T1000 (cell line): ENCODE measurements around the gene NUDT21.
"Not testable (repeated sequence)": the region's sequence is repeated elsewhere in the genome, so short reads cannot be mapped to it uniquely, and the experiment has no call there.

ENCODE experiments used
- DNase-seq: peaks from one replicate; lab custom pipeline; 2025; ENCODE audit warnings: mixed read lengths; lab: John Stamatoyannopoulos, UW

NUDT21 gene

DNA sequence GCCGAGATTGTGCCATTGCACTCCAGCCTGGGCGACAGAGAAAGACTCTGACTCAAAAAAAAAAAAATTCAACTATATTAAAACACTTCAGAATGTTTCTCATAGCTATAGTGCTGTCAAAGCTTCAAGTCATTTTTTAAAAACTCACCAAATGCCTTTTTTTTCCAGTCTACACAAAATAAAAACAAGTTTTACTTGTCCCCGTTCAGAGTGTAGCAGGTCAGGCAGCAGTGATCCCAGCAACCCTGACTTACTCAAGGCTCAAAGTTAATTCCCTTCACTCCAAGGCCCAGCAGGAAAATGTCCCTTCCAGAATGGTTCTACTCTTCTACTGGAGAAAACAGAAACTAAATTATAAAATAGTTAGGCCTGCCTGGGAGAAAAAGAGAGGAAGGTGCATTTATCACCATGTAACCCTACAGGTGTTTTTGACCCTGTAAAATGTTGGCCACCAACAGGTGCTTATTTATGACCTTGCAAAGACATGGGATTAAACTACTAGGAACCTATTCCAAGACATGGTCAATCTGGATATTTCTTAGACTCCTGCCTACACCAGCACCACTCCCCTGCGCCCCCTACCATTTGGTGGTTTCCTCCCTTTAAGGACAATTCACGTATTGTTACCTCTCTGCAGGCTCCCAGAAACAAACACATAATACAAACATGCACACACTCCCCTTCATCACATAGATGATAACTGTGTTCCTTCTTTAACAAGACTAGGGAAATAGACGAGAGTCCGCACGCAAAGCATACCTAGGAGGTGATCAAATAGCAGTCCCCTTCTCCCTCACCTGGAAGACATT lies 31.2 kb downstream of the NUDT21 start:
- no peak for DNase-seq

DNA sequence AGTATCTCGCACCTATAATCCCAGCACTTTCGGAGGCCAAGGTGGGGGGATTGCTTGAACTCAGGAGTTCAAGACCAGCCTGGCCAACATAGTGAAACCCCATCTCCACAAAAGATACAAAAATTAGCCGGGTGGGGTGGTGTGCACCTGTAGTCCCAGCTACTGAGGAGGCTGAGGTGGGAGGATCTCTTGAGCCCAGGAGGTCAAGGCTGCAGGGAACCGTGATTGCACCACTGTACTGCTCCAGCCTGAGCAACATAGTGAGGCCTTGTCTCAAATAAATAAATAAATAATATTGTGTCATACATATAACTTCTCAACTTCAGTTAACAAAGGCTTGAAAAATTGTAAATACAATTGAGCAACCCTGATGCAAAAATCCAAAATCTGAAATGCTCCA lies 34.0 kb downstream of the NUDT21 start:
- DNase-seq = no peak

DNA sequence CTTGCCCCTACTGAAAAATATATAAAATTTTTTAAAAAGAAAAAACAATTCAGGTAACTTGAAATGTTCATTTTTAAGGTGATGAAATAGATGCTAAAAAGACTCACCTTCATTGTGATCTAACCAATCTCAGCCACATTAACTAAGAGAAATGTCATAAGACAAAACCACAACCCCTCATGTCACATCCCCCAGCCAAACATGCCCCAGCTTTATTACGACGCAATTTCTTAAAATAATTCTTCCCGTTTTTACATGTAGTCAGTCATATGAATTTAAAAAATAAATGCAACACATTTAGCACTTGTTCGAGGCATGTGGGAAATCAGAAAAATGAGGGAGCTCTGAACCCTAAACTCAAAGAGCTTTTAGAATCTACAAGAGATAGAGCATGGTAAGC lies 35.3 kb downstream of the NUDT21 start:
- no peak for DNase-seq

DNA sequence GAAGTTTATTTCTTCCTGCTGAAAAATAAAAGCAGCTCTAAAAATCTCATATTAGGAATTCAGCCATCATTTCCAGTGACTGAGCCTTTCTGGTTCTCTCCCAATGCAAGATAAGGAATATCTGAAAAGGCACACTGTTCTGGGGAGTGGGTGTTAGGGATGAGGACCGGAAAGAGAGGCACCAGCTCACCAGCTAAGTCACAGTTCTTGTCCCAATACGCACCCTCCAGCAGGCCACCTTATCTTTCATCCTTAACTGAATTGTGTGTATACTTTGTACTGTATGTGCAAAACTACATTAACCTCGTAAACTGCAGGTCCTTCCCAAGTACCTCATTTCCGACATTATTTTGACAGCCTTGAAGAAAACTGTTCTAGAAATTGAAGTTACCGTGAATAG lies 36.8 kb downstream of the NUDT21 start:
- no peak for DNase-seq

DNA sequence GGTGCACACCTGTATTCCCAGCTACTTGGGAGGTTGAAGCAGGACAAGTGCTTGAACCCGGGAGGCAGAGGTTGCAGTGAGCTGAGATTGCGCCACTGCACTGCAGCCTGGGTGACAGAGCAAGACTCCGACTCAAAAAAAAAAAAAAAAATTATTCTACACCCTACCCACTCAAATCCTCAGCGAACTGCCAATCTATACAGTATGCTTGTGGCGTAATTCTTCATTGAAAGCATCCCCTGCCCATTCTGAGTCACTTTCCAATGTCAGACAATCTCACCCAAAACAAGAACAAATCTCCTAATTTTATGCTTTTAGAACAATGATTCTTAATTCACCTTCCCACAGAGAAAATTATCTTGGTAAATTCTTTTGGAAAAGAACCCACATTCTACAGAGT lies 37.8 kb downstream of the NUDT21 start:
- DNase-seq = no peak

DNA sequence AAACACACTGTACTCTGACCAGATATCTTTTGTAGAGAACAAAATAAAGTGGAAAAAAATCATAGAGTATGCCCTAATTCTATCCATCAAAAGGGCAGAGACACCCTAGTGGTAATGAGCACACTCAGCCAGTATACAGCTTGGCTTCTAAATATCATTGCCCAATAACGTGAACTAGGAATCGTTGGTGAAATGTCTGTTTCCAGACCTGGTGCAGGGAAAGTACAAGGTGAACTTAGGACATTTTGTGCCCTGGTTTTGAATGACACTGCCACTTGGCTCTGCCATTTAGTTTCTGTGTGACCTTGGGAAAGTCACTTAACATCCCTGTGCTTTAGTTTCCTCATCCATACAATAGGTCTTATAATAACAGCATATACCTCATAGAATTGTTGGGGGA lies 39.5 kb downstream of the NUDT21 start:
- no peak for DNase-seq

DNA sequence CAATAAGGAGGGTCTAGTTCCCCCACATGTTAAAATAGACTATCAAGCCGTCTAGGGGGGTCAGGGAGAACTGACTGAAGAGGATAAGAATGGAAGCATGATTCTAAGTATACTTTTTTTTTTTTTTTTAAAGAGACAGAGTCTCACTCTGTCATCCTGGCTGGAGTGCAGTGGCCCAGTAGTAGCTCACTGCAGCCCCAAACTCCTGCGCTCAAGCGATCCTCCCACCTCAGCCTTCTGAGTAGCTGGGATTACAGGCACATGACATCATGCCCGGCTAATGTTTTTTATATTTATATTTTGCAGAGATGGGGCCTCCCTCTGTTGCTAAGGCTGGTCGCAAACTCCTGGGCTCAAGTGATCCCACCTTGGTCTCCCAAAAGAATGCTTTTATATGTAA lies 40.0 kb downstream of the NUDT21 start:
- no peak for DNase-seq

DNA sequence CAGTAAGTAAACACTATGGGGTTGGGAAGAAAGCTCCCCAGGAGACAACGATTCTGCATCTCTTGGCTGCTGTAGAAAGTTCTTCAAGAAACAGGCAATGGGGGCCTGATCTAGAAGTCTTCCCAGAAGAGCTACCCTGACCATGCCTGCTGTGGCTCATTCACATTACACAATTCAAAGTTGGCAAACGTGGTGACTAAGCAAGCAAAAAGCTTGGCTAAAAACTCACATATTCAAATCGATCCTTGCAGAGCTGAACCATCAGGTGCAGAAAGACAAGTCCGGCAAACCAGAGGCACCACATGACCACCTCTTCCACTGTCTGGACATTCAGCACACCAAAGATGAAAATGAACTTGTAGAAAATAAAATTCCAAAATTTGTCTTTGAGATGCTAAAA lies 41.9 kb downstream of the NUDT21 start:
- DNase-seq = no peak

DNA sequence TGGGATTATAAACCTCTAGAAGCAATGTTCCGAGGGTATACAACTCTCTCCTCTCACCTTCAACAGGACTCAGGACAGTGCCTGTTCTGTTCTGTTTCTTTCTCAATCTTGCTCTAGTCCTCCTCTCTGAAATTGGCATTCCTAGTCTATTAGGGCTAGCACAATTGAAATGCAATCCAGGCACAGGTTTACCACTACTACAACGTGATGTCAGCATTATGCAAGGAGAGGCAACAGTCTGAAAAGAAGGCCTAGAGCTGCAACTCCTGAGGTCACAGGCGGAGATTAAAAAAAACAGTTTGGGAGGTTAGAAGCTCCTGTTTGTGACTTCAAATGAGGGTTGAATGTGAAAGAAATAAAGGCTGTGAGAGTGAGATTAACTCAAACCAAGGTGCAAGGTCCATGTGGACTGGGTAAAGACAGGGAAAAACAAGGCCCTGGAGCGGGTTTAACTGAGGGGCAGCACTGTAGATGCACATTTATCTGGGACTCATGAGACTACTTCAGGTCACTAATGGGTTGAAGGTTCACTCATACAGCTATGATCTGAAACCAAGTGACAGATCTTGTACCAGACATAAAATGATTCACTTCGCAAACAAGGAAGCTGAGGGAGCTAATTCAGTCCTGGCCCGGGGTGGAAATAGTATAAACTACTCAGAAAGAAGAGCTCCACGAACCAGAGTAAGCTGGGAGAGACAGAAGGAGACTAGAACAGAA lies 42.6 kb downstream of the NUDT21 start:
- DNase-seq = no peak

DNA sequence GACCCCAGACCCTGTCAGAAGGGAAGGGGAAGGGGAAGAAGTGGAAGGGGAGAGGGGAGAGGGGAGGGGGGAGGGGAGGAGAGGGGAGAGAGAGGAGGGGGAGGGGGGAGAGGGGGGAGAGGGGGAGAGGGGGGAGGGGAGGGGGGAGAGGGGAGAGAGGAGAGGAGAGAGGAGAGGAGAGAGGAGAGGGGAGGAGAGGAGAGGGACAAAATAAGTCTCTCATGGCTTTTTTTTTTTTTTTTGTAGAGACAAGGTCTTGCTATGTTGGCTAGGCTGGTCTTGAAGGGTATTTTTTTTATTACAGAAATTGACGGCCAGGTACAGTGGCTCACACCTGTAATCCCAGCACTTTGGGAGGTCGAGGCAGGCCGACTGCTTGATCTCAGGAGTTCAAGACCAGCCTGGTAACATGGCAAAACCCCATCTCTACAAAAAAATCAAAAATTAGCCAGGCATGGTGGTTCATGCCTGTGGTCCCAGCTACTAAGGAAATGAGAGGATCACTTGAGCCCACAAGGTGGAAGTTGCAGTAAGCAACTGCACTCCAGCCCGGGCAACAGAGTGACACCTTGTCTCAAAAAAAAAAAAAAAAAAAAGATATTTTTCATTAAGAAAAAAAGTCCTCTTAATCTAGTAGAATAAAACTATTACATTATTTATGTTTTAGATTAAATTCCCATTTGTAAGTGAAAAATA lies 45.0 kb downstream of the NUDT21 start:
- no peak for DNase-seq

DNA sequence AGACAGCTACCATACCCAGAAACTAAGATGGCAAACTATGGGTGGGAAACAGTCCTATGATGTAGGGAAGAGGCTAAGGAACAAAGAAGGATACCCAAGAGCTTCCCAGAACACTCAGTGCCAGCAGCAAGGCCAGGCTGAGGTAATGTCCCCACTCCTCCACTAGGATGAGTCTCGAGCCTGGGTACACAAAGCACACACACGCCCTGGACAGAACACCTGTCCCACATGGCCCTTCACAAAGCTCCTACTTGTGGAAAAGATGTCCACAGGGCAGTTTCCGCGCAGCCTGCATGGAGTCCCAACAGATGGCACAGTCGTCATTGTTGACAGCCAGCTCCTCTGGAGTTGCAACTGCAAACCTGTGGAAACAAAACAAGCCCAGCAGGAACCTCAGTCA lies 49.6 kb downstream of the NUDT21 start:
- DNase-seq = no peak

DNA sequence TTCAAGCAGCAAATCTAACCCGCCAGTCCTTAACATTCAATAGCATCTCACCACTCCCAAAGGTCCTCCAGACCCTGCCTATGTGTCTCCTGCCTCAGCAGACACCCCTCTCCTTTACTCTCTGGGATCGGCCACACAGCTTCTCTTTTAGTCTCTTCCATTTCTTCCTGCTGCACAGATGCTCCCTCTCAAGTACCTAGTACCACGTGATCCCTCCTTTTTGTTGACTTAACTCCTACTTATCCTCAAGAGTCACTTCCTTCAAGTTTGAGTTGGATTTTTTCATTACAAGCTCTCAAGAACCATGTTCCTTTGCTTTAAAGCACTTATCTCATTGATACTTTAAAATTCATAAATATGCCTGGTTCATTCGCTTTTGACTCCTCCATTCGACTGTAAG lies 50.7 kb downstream of the NUDT21 start:
- DNase-seq = no peak

DNA sequence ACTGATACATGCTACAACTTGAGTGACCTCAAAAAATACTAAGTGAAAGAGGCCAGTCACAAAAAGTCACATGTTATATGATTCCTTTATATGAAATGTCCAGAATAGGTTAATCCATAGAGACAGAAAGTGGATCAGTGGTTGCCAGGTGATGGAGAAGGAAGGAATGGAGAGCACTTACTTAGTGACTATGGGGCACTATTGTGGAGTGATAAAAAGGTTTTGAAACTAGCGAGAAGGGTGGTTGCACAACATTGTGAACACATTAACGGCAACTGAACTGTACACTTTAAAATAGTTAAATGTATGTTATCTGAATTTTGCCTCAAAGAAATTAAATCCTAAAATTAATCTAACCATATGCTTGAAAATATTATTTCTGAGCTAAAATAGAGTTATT lies 51.6 kb downstream of the NUDT21 start:
- DNase-seq = no peak

DNA sequence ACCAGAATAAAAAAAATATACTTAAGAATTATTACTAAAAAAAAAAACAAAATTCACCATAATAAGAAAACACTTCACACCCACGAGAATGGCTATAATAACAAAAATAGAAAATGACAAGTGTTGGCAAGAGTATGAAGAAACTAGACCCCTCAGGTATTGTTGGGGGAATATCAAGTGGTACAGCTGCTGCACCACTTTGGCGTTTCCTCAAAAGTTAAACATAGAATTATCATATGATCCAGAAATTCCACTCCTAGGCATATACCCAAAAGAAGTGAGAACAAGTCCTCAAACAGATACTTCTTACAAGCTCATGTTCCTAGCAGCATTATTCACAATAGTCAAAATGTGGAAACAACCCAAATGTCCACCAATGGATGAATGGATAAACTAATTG lies 52.1 kb downstream of the NUDT21 start:
- DNase-seq = no peak

DNA sequence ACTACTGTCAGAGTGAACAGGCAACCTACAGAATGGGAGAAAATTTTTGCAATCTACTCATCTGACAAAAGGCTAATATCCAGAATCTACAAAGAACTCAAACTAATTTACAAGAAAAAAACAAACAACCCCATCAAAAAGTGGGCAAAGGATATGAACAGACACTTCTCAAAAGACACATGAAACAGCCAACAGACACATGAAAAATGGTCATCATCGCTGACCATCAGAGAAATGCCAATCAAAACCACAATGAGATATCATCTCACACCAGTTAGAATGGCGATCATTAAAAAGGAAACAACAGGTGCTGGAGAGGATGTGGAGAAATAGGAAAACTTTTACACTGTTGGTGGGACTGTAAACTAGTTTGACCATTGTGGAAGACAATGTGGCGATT lies 54.4 kb downstream of the NUDT21 start:
- not testable (repeated sequence) for DNase-seq

DNA sequence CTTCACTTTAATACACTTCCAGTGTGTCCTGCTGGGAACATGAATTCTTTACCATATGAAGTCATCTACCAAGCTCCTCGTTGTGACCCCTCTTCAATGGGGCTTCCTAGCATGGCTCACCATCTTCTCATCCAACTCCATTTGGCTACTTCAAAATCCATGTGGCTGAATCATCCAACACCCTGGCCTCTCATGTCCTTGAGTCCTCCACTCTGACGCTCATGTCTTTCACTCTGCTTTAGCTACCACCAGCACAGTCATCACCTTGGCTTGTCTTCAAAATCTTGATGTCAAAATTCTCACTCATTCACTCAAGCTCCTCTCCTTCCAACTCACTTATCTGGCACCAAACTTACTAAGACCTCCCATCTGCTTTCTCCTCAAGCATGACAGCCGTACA lies 61.6 kb downstream of the NUDT21 start:
- DNase-seq = peak; percentile 32

DNA sequence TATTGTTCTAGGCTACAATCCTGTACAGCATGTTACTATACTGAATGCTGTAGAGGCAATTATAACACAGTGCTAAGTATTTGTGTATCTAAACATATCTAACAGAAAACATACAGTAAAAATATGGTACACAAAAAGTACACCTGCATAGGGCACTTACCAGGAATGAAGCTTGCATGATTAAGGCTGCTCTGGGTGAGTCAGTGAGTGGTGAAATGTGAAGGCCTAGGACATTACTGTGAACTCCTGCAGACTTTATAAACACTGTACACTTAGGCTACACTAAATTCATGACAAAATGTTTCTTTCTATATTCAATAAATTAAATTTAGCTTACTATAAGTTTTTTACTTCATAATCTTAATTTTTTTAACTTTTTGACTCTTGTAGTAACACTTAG lies 62.9 kb downstream of the NUDT21 start:
- no peak for DNase-seq

DNA sequence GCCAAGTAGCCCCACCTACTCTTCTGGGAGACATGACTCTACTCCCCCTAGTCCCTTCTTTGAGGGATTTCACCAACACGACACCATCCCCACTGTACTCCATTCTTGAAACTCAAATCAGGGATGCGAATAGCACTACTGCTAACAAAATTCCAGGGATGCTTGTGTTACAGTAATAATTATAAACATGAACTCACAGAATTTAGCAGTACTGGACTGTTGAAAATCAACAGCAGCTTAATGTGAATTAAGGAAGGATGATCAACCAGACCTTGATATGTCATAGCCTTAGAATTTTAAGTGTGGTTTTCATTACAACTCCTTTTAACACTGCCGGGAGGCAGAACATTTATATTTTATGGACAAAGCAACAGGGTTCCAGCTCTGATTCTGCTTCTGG lies 63.7 kb downstream of the NUDT21 start:
- no peak for DNase-seq

DNA sequence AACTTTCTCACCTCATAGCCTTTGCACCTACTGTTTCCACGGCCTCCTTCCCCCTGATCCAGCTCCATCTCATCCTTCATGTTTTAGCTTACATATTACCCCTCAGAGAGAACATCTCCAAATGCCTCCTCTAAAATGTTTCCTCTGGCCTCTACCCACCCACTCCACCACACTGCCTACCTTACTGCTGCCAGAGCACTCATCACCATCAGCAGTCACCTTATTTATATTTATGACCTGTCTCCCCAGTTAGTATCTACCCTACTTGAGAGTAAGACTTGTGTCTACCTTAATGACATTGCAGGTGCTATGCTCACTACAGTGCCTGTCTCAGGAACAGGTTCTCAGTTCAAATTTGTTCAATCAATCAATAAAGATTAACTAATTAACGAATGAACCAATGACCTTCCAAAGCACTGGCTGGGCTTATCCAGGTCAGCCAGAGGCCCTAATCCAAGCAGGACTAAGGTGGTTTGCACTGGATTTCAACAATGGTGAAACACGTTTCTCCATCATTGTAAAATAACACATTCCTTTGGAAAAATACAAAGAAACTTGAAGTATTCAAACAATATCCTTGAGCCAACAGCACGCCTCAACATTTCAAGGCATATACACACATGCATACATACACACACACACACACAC lies 66.9 kb downstream of the NUDT21 start:
- DNase-seq = no peak

DNA sequence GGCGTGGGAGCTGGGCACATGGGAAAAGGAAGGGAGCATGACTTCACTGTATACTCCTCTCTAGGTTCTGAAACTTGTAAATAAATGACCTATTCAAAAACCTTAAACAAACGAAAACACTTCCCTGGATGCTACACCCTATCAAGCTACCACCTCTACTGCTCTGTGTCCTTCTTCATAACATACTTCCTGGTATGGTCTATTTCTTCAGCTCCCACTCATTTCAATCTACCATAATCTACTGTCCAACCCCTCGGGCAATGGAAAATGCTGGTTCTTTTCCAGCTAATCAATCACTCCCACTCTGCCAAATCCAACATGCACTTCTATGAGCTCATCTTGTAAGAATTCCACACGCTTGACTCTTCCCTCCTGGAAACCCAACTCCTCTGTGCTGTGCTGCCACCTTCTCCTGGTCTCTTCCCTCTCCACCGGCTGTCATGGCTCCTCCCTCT lies 68.2 kb downstream of the NUDT21 start:
- peak; percentile 8 for DNase-seq

DNA sequence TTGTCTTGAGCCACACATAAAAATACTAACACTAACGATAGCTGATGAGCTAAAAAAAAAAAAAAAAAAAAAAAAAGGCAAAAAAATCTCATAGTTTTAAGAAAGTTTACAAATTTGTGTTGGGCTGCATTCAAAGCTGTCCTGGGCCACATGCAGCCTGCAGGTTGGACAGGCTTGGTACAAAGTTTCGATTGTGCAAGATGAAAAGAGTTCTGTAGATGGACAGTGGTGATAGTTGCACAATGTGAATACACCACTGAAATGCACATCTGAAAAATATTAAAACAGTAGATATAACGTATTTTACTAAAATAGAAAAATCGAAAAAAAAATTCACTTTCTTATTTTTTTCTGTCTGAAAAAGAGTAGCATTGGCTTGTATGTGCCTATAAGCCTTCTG lies 68.7 kb downstream of the NUDT21 start:
- no peak for DNase-seq

DNA sequence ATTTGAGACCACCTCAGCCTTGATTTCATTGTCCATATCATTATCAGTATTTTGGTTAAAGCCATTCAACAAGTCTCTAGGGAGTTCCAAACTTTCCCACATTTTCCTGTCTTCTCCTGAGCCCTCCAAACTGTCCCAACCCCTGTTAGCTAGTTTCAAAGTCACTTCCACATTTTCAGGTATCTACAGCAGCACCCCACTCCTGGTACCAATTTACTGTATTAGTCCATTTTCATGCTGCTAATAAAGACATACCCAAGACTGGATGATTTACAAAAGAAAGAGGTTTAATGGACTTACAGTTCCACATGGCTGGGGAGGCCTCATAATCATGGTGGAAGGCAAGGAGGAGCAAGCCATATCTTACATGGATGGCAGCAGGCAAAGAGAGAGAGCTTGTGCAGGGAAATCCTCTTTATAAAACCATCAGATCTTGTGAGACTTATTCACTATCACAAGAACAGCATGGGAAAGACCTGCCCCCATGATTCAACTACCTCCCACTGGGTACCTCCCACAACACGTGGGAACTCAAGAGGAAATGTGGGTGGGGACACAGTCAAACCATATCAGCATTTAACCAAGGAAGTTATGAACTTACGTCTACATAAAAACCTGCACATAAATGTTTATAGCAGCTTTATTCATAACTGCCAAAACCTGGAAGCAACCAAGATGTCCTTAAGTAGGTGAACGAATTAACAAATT lies 70.2 kb downstream of the NUDT21 start:
- DNase-seq = not testable (repeated sequence)
